Endodermal cell (in vitro differentiated cells): ENCODE data around the gene TMEM108. TPM values are rescaled to one million over a fixed set of nuclear protein-coding genes. Genes with fewer than 3 reads are reported as not detected.

Experiments
- DNase-seq: peaks from one replicate; pipeline ENCODE4 v3.0.0-alpha.2; 2017
- H3K27ac ChIP-seq: 2 replicates; pipeline ENCODE4 v1.5.1; 2013; ENCODE audit warnings: mild to moderate bottlenecking, low read depth, low read length, moderate library complexity
- H3K27me3 ChIP-seq: 2 replicates; pipeline ENCODE4 v1.6.1; 2013; ENCODE audit warnings: mild to moderate bottlenecking, low read length, moderate library complexity; ENCODE audit not compliant: insufficient read depth, control insufficient read depth, poor library complexity, severe bottlenecking
- H3K36me3 ChIP-seq: 2 replicates; pipeline ENCODE4 v1.7.0; 2013; ENCODE audit warnings: mild to moderate bottlenecking, low read length, moderate library complexity; ENCODE audit not compliant: control insufficient read depth, insufficient read depth
- H3K4me1 ChIP-seq: one replicate; pipeline ENCODE4 v1.7.0; 2013; ENCODE audit warnings: low read length; ENCODE audit not compliant: control insufficient read depth, insufficient read depth
- H3K4me3 ChIP-seq: 2 replicates; pipeline ENCODE4 v1.5.1; 2013; ENCODE audit warnings: mild to moderate bottlenecking, low read length, moderate library complexity
- H3K9ac ChIP-seq: 2 replicates; pipeline ENCODE4 v1.6.1; 2013; ENCODE audit warnings: mild to moderate bottlenecking, low read length, moderate library complexity; ENCODE audit not compliant: poor library complexity, severe bottlenecking; ENCODE audit errors: extremely low read depth
- H3K9me3 ChIP-seq: 2 replicates; pipeline ENCODE4 v1.6.1; 2013; ENCODE audit warnings: mild to moderate bottlenecking, low read length, moderate library complexity; ENCODE audit not compliant: control insufficient read depth
- H3K27ac Mint-ChIP-seq: 2 replicates; pipeline ENCODE4 v1.8.0; 2020; ENCODE audit warnings: mixed read lengths
- H3K27me3 Mint-ChIP-seq: 2 replicates; pipeline ENCODE4 v1.8.0; 2021; ENCODE audit warnings: mild to moderate bottlenecking, mixed read lengths; ENCODE audit not compliant: insufficient read depth
- H3K36me3 Mint-ChIP-seq: 2 replicates; pipeline ENCODE4 v1.8.0; 2020; ENCODE audit warnings: low read depth, mixed read lengths
- H3K4me1 Mint-ChIP-seq: 2 replicates; pipeline ENCODE4 v1.8.0; 2020; ENCODE audit warnings: mixed read lengths
- H3K4me3 Mint-ChIP-seq: 2 replicates; pipeline ENCODE4 v1.8.0; 2020; ENCODE audit warnings: mild to moderate bottlenecking, moderate library complexity, mixed read lengths
- H3K9me3 Mint-ChIP-seq: 2 replicates; pipeline ENCODE4 v1.8.0; 2020; ENCODE audit warnings: mild to moderate bottlenecking, mixed read lengths
- WGBS, 2 experiments: methylation state at CpG; one replicate each; pipeline versions ENCODE4 v1.1.5 to v1.1.7; 2013; ENCODE audit warnings: missing lambda C conversion rate in 2 of 2, mixed read lengths in 1 of 2; ENCODE audit not compliant: insufficient coverage in 1 of 2, insufficient read length in 1 of 2; 5-methylcytosine and 5-hydroxymethylcytosine counted together
- total RNA-seq, 2 donors: library from RNA; stranded (reverse); fragmentation: NEBNext Ultra II Directional in 1 of 2; extraction: Animal tissue kit (Norgen Biotek cat#: 25700) in 1 of 2; gene quantifications; 2 replicates in 1 of 2; 3 replicates in 1 of 2; pipeline ENCODE4 v1.2.1, GENCODE V29; 2021
- TF ChIP-seq, protein P1 (sequence below): fragments of 200-600 bp; sonication (generic); conservative IDR thresholded peaks from 2 replicates; pipeline ENCODE4 v1.5.0; 2021; ENCODE audit warnings: antibody characterized with exemption, mild to moderate bottlenecking

Gene TMEM108
- total RNA-seq, 2 donors from 2014 or later, result 4.8 to 7.9 TPM

DNA sequence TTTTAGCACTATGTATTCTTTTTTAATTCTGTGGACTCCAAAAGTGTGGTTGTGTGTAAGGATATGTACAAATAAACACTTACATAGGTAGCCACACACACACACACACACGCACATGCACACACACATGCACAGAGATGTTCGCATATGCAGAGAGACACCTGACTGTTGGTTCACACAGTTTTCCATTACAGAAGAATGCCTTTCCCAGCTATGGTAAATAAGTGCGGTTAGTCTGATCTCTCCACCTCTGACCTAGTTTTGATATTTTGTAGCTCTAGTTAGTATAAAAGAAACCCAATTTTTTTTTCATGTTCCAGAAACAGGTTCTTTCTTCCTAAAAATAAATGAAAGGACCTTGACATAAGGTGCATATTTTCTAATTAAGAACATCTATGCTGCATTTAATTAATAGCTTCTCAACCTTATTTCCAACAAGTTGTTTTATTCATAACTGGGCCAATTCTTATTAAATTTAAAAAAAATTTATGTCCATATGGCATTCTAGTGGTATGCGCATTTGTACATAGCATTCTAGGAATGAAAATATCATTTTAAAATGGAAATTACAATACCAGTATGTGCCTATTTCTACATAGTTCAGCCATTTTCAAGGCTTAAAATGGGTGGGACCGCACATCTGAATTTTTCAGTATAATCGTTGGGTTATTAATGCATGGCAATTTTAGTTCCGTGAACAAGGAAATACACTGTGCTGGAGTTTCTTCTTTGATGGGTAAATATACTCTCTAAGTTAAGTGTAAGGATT, 27.2 kb downstream of the TMEM108 start:
- H3K36me3 ChIP-seq, result no peaks in the 10 kb centered on the region
- Mint-ChIP-seq H3K36me3 (no peaks in the 10 kb centered on the region), H3K27ac (no peak overlapping the region), H3K27me3 (no peaks in the 10 kb centered on the region), H3K9me3 (no peaks in the 10 kb centered on the region), H3K4me1 (no peaks in the 10 kb centered on the region), H3K4me3 (no peak overlapping the region)
- DNase-seq, result no peak
- no peaks in the 10 kb centered on the region for H3K27me3 ChIP-seq
- H3K9me3 ChIP-seq, result no peaks in the 10 kb centered on the region
- TF ChIP-seq, protein P1, sequence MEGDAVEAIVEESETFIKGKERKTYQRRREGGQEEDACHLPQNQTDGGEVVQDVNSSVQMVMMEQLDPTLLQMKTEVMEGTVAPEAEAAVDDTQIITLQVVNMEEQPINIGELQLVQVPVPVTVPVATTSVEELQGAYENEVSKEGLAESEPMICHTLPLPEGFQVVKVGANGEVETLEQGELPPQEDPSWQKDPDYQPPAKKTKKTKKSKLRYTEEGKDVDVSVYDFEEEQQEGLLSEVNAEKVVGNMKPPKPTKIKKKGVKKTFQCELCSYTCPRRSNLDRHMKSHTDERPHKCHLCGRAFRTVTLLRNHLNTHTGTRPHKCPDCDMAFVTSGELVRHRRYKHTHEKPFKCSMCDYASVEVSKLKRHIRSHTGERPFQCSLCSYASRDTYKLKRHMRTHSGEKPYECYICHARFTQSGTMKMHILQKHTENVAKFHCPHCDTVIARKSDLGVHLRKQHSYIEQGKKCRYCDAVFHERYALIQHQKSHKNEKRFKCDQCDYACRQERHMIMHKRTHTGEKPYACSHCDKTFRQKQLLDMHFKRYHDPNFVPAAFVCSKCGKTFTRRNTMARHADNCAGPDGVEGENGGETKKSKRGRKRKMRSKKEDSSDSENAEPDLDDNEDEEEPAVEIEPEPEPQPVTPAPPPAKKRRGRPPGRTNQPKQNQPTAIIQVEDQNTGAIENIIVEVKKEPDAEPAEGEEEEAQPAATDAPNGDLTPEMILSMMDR, result no peak
- H3K4me3 ChIP-seq, result no peak overlapping the region
- no peak overlapping the region for H3K9ac ChIP-seq
- H3K27ac ChIP-seq, result no peak overlapping the region
- H3K4me1 ChIP-seq, result no peaks in the 10 kb centered on the region
- 92 to 100% methylated on average over 3 to 6 of the region's 7 CpGs for WGBS, 2 experiments

DNA sequence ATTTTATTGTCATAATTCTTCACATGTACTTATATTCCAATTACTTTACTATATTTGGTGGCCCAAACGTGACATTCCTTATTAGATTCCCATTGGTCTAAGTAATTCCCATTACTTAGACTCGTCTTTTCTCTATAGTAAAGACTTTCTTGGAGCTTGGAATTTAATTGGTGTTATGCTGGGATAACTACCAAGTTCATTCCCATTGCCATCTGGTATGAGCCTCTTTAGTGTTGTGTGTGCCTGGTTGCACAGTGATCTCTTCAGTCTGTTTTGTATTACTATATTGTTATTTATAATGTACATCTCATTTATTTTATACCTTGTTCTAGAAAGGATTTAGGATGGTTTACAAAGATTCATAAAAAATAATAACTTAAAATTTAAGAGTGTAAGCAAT, 27.8 kb downstream of the TMEM108 start:
- H3K36me3 ChIP-seq, result no peaks in the 10 kb centered on the region
- H3K9me3 Mint-ChIP-seq, result no peaks in the 10 kb centered on the region
- no peaks in the 10 kb centered on the region for H3K9me3 ChIP-seq
- H3K27ac ChIP-seq, result no peak overlapping the region
- DNase-seq, result no peak
- H3K4me3 ChIP-seq, result no peak overlapping the region
- H3K4me3 Mint-ChIP-seq, result no peak overlapping the region
- H3K4me1 Mint-ChIP-seq, result no peaks in the 10 kb centered on the region
- no peaks in the 10 kb centered on the region for H3K27me3 Mint-ChIP-seq
- TF ChIP-seq, protein P1, result no peak
- no peaks in the 10 kb centered on the region for H3K27me3 ChIP-seq
- H3K9ac ChIP-seq, result no peak overlapping the region
- no peak overlapping the region for H3K27ac Mint-ChIP-seq
- WGBS, 2 experiments, result 93% methylated on average over 2 of the region's 2 CpGs; no CpG with 5 or more reads in 1 of the 2 experiments
- H3K4me1 ChIP-seq, result no peaks in the 10 kb centered on the region
- H3K36me3 Mint-ChIP-seq, result no peaks in the 10 kb centered on the region

DNA sequence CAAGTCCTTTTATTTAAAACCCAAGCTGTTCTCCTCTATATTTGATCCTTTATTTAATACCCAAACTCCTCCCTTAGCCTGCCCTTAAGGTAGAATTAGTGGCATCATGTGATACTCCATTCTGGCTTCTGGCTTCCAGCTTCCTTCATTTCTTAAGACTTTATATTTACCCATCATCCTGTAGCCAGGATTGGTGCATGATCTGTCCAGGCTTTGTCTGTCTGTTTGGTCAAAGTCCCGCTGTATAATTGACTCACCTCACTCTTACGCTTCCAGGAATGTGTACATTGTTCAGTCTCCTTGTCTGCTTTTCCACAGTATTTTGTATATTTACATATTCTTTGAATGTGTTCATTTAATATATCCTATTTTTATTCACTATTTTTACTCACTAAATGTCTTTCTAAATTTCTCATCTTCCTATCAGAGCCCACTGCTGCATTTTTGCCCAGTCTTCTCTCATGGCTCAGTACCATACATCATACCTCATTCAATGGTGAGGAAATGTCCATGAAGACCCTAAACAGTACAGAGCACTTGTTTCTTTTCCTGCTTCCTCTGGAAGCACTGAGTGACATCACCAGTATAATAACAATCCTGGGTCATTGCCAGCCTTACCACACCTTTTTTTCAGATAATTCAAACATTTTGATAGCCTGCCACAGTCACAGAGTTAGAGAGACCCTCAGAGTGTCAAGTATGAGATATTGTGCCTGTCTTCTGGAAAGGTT, 31.5 kb downstream of the TMEM108 start:
- H3K36me3 Mint-ChIP-seq, result no peaks in the 10 kb centered on the region
- Histone ChIP-seq H3K4me3 (no peak overlapping the region), H3K27ac (no peak overlapping the region), H3K4me1 (no peaks in the 10 kb centered on the region), H3K36me3 (no peaks in the 10 kb centered on the region), H3K27me3 (no peaks in the 10 kb centered on the region), H3K9ac (no peak overlapping the region), H3K9me3 (no peaks in the 10 kb centered on the region)
- no peaks in the 10 kb centered on the region for H3K9me3 Mint-ChIP-seq
- TF ChIP-seq, protein P1, result no peak
- no peak overlapping the region for H3K4me3 Mint-ChIP-seq
- DNase-seq, result no peak
- H3K4me1 Mint-ChIP-seq, result no peaks in the 10 kb centered on the region
- H3K27me3 Mint-ChIP-seq, result no peaks in the 10 kb centered on the region
- no peak overlapping the region for H3K27ac Mint-ChIP-seq
- 93% methylated on average over 2 of the region's 2 CpGs; no CpG with 5 or more reads in 1 of the 2 experiments for WGBS, 2 experiments
